Fibroblast of lung (primary cell): ENCODE measurements around the gene CACNA1S. TPM values are rescaled to one million over a fixed set of nuclear protein-coding genes. Genes with fewer than 3 reads are reported as not detected.
A peak's percentile ranks its signal among the peaks of the same experiment; 100 is the strongest.

Experiments
- DNase-seq, 2 donors: peaks; one replicate each; pipeline versions ENCODE4 v3.0.0 to v3.0.0-alpha.2; 2010; ENCODE audit warnings: low read depth in 2 of 2
- H2AFZ ChIP-seq: 2 replicates; pipeline ENCODE4 v1.5.1; 2012; ENCODE audit warnings: low read length, control low read depth, inconsistent platforms
- H3K27ac ChIP-seq: 2 replicates; pipeline ENCODE4 v1.5.1; 2011; ENCODE audit warnings: low read length, control low read depth; ENCODE audit not compliant: insufficient read depth
- H3K27me3 ChIP-seq: 2 replicates; pipeline ENCODE4 v1.5.1; 2011; ENCODE audit warnings: mild to moderate bottlenecking, low read length; ENCODE audit not compliant: control insufficient read depth, insufficient read depth
- H3K36me3 ChIP-seq: 2 replicates; pipeline ENCODE4 v1.5.1; 2011; ENCODE audit warnings: low read length; ENCODE audit not compliant: control insufficient read depth, insufficient read depth
- H3K4me1 ChIP-seq: 2 replicates; pipeline ENCODE4 v1.5.1; 2011; ENCODE audit warnings: low read length; ENCODE audit not compliant: control insufficient read depth, insufficient read depth; ENCODE audit errors: extremely low read depth
- H3K4me2 ChIP-seq: 2 replicates; pipeline ENCODE4 v1.5.1; 2011; ENCODE audit warnings: low read length, control low read depth; ENCODE audit not compliant: insufficient read depth; ENCODE audit errors: extremely low read depth
- H3K4me3 ChIP-seq, 4 experiments: fragments of 200-600 bp in 1 of 4; sonication (generic) in 1 of 4; replicated peaks in 1 of 4; 2 replicates each; pipeline ENCODE4 v1.5.1; 2011 to 2016; ENCODE audit warnings: low read length in 4 of 4, low read depth in 3 of 4, mild to moderate bottlenecking in 3 of 4, control low read depth in 2 of 4, inconsistent platforms in 1 of 4, mixed read lengths in 1 of 4; ENCODE audit not compliant: insufficient read depth in 1 of 4; ENCODE audit errors: control extremely low read depth in 1 of 4
- H3K79me2 ChIP-seq: 2 replicates; pipeline ENCODE4 v1.5.1; 2012; ENCODE audit warnings: mild to moderate bottlenecking, low read length, inconsistent platforms; ENCODE audit not compliant: control insufficient read depth, insufficient read depth
- H3K9ac ChIP-seq: 2 replicates; pipeline ENCODE4 v1.5.1; 2011; ENCODE audit warnings: mild to moderate bottlenecking, low read length, control low read depth; ENCODE audit not compliant: insufficient read depth
- H3K9me3 ChIP-seq: 2 replicates; pipeline ENCODE4 v1.5.1; 2012; ENCODE audit warnings: low read depth, low read length; ENCODE audit not compliant: control insufficient read depth, insufficient read depth
- H4K20me1 ChIP-seq: 2 replicates; pipeline ENCODE4 v1.5.1; 2011; ENCODE audit warnings: low read length; ENCODE audit not compliant: control insufficient read depth, insufficient read depth; ENCODE audit errors: extremely low read depth
- EZH2 ChIP-seq: IDR thresholded peaks from 2 replicates; pipeline ENCODE4 v1.5.1; 2012; ENCODE audit warnings: low read length, control low read depth, mild to moderate bottlenecking; ENCODE audit errors: missing control alignments
- polyA plus RNA-seq, 2 donors: library from polyadenylated mRNA; depleted of rRNA in 1 of 2; stranded (reverse) in 1 of 2; unstranded in 1 of 2; fragments of >200 nt; gene quantifications; 2 replicates each; pipeline ENCODE4 v1.2.1, GENCODE V29; 2011 to 2012; ENCODE audit warnings: missing spikeins in 1 of 2
- total RNA-seq: library from RNA; depleted of rRNA; stranded (reverse); fragments of >200 nt; gene quantifications from 2 replicates; pipeline ENCODE4 v1.2.1, GENCODE V29; 2014
- TF ChIP-seq, protein P1 (sequence below), 2 donors: IDR thresholded peaks in 1 of 2; conservative IDR thresholded peaks in 1 of 2; 1 replicate in 1 of 2; 2 replicates in 1 of 2; pipeline ENCODE4 v1.5.1; 2011 to 2012; ENCODE audit warnings: low read length in 2 of 2, control low read depth in 1 of 2, inconsistent platforms in 1 of 2, low read depth in 1 of 2, mild to moderate bottlenecking in 1 of 2

Gene CACNA1S
- total and polyA plus RNA-seq, 2 donors (not counting 1 experiment from before 2014, with no cell fraction given) = not detected

DNA sequence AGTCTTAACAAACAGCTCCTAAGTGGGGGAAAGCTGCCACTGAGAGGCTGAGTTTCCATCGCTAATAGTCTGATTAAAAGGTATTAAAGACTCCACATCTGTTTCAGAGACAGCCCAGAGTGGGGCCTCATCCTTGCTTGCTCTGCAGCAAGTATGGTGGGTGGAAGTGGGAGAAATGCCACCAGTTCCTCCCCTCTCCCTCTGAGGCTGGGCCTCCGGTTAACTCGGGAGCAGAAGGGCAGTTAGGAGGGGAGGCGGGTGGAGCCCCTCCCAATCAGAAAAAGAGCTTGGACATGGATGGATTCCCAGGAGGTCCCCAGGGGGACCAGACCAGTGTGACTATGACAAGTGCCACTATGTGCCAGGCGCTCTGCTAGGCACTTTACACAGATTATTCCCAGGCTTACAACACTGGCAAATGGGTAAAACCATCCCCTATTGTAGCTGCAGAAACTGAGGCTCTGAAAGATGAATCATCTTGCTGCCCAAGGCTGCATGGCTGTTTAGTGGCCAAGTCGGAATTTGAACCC lies 26.1 kb upstream of the CACNA1S start:
- peak in 1 of 2 donors; percentile 11 for DNase-seq
- Histone ChIP-seq H4K20me1 (no peaks in the 10 kb centered on the region), H3K27ac (no peak overlapping the region), H2AFZ (no peak overlapping the region), H3K4me1 (peaks cover 13% of the 10 kb centered on the region), H3K4me2 (no peak overlapping the region), H3K9me3 (no peaks in the 10 kb centered on the region), H3K79me2 (no peaks in the 10 kb centered on the region), H3K9ac (no peak overlapping the region), H3K4me3 (no peak overlapping the region), H3K36me3 (peaks cover 9% of the 10 kb centered on the region), H3K27me3 (no peaks in the 10 kb centered on the region)
- TF ChIP-seq EZH2 = no peak
- TF ChIP-seq, protein P1, sequence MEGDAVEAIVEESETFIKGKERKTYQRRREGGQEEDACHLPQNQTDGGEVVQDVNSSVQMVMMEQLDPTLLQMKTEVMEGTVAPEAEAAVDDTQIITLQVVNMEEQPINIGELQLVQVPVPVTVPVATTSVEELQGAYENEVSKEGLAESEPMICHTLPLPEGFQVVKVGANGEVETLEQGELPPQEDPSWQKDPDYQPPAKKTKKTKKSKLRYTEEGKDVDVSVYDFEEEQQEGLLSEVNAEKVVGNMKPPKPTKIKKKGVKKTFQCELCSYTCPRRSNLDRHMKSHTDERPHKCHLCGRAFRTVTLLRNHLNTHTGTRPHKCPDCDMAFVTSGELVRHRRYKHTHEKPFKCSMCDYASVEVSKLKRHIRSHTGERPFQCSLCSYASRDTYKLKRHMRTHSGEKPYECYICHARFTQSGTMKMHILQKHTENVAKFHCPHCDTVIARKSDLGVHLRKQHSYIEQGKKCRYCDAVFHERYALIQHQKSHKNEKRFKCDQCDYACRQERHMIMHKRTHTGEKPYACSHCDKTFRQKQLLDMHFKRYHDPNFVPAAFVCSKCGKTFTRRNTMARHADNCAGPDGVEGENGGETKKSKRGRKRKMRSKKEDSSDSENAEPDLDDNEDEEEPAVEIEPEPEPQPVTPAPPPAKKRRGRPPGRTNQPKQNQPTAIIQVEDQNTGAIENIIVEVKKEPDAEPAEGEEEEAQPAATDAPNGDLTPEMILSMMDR (conservative IDR thresholded peaks at IDR 0.05 in 1 of 2, IDR thresholded peaks at IDR 0.05 in 1 of 2; ENCODE audit: low read depth in 1 of 2, low read length in 2 of 2) = no peak

DNA sequence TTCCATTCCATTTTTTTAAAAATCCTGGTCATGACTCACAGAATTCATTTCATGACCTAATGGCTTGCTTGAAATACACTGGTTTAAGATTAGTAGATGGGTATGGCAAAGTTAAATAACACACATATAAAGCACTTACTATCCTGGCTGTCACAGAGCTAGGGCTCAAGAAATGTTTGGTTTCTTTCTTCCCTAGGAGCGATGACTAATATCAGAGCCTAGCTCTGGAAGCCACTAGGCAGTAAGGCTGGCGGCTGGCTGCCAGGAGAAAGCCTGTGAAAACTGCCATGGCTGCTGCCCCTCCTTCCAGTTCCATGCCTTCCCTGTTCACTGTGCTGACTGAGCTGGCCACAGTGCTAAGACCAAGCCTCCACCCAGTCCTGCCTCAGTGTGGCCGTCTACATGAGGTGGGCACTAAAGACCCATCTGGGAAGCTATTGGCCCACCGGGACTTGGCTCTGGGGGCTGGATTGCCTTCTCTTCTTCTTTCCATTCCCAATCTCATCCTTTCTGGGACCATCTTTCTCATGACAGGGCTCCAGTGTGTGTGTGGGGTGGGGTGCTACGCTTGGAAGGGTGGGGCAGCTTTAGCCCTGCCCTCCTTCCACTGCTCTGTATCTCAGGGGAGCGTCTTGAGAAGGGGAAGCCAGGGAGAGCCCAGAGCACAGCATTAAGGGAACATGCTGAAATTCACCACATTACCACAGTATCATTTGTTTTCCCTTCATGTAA lies 25.5 kb upstream of the CACNA1S start:
- H3K36me3 ChIP-seq = peaks cover 7% of the 10 kb centered on the region
- H3K4me3 ChIP-seq = no peak overlapping the region
- H3K27ac ChIP-seq = peak overlapping the region; percentile 1
- no peak overlapping the region for H3K9ac ChIP-seq
- H3K27me3 ChIP-seq = no peaks in the 10 kb centered on the region
- H3K79me2 ChIP-seq = no peaks in the 10 kb centered on the region
- H3K4me1 ChIP-seq = peaks cover 13% of the 10 kb centered on the region
- peak overlapping the region; percentile 44 for H3K4me2 ChIP-seq
- DNase-seq = peak; percentile 94 to 95
- no peak for TF ChIP-seq EZH2
- TF ChIP-seq, protein P1 (conservative IDR thresholded peaks at IDR 0.05 in 1 of 2, IDR thresholded peaks at IDR 0.05 in 1 of 2; ENCODE audit: low read depth in 1 of 2, low read length in 2 of 2) = no peak
- no peak overlapping the region for H2AFZ ChIP-seq
- H4K20me1 ChIP-seq = no peaks in the 10 kb centered on the region
- H3K9me3 ChIP-seq = no peaks in the 10 kb centered on the region

DNA sequence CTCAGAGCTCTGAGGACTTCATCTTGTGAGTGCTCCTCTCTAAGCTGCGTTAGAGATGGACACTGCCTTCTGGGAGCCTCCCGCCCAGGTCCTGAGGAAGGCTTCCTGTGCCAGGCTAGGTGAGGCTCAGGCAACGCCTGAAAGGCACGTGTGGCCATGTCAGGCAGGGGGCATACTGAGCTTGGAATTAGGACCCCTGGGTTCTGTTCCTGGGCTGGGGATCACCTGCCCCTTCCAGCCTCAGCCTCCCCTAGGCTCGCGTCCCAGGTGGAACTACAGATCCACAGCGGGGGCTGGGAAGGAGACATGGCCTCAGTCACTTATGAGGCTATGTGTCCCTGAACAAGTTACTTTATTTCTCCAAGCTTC lies 24.8 kb upstream of the CACNA1S start:
- no peaks in the 10 kb centered on the region for H3K79me2 ChIP-seq
- peak overlapping the region; percentile 44 for H3K4me2 ChIP-seq
- H3K27me3 ChIP-seq = no peaks in the 10 kb centered on the region
- no peaks in the 10 kb centered on the region for H3K9me3 ChIP-seq
- peaks cover 13% of the 10 kb centered on the region for H3K4me1 ChIP-seq
- peak overlapping the region; percentile 47 for H3K27ac ChIP-seq
- H3K36me3 ChIP-seq = peaks cover 5% of the 10 kb centered on the region
- H2AFZ ChIP-seq = no peak overlapping the region
- H4K20me1 ChIP-seq = no peaks in the 10 kb centered on the region
- no peak for DNase-seq
- H3K9ac ChIP-seq = no peak overlapping the region
- no peak overlapping the region for H3K4me3 ChIP-seq
- TF ChIP-seq, protein P1 (conservative IDR thresholded peaks at IDR 0.05 in 1 of 2, IDR thresholded peaks at IDR 0.05 in 1 of 2; ENCODE audit: low read depth in 1 of 2, low read length in 2 of 2) = no peak
- TF ChIP-seq EZH2 = no peak
